Stimulated activated CD4-positive, alpha-beta T cell treated with anti-CD3 and anti-CD28 coated beads, Interleukin-15, amount 100 ng/mL, for 24 hours (primary cell): ENCODE results near the gene KLHL30.

Experiments used
- DNase-seq: peaks from one replicate; pipeline ENCODE4 v3.0.0-alpha.2; 2020

The KLHL30 gene

DNA sequence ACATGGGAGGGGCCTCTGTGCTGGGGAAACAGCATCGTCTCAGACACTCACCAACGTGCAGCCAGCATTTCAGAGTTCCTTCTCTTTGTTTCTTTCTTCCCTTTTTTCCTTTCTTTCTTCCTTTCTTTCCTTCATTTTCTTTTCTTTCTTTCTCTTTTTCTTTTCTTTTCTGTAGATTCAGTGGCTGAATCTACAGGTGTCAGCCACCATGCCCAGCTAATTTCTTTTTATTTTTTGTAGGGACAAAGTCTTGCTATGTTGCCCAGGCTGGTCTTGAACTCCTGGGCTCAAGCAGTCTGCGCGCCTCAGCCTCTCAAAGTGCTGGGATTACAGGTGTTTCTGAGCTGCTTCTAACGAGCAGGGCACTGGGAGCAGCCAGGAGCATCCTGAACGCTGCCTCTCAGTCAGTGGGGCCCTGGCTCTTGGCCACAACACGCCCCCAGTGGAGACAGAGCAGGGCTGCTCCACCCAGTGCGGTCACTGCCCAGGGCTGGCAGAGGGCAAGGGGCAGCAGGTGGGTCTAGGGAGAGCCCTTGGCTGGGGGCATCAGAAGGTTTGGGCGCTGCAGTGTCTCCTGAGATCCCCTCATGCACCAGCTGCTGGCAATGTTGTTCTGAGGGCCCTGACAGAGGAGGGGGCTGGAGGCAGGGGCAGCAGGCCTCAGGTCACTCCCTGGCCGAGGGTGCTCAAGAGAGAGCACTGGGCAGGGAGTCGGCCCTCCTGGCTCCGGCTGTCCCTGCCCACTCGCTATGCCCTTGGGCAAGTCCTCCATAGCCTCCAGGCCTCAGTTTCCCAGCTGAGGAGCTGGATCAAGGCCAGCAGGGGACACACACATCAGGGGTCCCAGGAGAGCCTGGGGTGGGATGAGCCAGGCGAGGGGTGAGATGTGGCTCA, 4.7 kb upstream of the KLHL30 start:
- DNase-seq = no peak

DNA sequence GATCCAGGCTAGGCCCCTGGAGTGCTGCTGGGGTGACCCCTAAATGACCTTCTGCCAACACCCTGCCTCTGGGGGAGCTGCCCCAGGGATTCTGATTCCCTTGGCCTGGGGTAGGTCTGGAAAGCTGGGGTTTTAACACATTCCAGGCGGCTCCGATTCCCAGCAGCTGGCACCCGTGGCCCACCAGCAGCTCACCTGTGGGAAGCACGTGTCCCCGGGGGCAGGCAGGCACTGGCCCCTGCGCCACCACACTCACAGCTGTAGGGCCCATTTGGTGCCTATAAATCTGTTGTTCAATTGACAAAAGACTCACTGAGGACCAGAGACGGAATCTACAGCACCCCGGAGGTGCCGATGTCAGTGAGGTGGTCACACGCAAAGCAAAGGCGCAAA, 4.1 kb upstream of the KLHL30 start:
- DNase-seq = no peak

DNA sequence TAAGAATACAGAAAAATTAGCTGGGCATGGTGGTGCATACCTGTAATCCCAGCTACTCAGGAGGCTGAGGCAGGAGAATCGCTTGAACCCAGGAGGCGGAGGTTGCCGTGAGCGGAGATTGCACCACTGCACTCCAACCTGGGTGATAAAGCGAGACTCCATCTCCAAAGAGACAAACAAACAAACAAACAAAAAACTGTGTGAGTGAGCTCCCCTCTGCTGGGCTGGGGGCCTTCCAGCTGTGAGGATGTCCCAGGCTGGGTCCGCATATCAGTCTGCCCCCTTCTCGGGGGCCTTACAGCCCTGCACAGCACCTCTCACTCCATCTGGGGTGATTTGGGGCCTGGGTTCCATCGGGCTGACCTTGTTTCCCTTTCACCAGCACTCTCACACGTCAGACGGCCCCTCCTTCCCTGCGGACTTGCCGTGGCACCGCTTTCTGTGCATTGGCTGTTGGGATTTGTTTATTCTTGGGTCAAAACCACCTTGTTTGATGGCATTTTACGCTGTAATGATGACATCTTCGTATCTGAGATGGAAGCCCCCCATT, 2.8 kb upstream of the KLHL30 start:
- DNase-seq = no peak

DNA sequence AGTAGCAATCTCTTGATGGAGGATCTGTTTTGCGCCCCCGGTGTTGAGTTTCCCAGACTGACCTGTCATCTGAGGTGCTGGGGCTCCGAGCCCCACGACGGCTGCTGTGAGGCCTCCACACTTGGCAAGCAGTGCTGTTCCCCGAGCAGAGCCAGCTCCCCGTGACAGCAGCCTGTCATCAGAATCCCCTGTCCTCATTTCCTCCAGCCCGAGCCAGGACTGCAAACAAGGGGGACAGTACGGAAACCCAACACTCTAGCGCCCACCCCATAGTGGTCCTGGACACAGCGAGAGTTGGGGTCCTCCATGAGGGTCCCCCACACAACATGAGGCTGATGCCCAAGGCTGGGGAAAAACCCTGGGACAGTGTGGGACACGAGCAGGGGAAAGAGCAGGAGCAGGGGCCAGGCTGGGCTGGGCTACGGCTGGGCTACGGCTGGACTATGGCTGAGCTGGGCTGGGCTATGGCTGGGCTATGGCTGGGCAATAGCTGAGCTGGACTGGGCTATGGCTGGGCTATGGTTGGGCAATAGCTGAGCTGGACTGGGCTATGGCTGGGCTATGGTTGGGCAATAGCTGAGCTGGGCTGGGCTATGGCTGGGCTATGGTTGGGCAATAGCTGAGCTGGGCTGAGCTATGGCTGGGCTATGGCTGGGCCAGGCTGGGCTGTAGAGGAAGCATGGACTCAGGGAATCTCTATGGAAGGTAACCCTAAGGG, 1.5 kb upstream of the KLHL30 start:
- no peak for DNase-seq

DNA sequence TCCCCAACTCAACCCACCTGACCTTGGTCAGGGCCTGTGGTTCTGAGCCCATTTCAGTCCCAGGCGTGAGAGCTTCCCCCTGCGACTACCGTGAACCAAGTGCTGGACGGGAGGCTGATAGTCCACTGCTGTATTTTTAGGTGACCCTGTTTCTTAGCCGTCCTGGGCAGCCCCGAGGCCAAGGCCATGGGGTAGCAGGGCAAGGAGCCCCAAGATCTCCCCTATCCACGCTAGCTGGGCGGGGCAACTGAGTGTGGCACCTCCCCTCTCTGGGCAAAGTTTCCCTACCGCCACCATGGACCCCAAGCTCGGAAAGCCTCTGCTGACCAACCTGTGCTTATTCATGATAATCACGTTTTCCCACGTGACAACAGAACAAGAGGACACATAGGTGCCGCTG, 583 bp upstream of the KLHL30 start:
- no peak for DNase-seq

DNA sequence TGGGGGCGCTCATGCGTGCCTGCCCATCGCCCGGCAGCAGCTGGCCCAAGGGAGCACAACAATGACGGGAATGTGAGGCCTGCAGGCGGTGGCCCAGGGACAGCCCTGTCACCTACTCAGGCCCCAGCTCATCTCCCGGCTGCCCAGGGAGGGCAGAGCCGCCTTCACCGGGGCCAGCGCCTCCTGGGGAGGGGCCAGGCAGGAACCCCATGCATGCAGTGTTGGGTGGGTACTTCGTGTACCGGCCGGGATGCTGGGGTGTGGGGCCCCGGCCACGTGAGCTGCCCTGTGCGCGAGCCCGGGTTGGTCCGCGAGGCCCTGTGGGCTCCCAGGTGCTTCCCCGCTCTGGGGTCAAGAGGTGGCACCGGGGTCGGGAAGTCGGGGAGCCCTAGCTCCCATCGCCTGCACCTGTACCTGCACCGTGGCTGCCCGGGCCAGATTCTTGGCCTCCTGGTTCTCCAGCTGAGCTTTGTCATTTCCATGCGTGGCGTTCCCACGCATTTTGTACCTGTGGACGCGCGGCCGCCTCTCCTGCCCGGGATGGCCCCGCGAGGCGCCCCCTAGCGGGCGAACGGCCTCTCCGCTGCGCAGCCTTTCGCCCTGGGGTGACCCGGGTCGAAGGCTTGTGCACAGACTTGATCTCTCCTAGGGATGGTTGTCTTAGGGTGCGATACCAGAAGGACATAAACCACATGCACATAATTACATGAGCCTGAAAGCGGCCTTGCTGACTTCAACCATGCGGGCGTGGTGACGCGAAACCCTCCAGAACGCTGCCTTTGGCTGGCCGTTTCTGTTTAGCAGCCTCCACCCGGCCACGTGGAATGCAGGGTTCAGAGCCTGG, 950 bp downstream of the KLHL30 start:
- peak; percentile 60 for DNase-seq

DNA sequence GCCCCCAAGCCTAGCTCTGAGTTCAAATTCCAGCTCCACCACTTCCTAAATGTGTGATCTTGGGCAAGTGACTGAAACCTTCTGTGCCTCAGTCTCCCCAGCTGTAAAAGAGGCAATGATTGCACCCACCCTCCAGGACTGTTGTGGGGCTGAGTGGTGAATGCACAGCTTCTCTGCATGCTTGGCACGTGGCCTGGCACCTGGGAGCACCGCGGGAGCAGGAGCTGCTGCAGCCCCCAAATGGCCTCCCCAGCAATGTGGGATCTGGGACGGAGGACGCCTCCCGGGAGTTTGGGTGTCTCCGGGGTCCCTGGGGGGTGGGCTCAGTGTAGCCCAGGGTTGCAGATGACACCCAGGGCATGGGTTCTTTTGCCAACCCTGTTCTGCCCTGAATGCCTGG, 1.6 kb downstream of the KLHL30 start:
- no peak for DNase-seq

DNA sequence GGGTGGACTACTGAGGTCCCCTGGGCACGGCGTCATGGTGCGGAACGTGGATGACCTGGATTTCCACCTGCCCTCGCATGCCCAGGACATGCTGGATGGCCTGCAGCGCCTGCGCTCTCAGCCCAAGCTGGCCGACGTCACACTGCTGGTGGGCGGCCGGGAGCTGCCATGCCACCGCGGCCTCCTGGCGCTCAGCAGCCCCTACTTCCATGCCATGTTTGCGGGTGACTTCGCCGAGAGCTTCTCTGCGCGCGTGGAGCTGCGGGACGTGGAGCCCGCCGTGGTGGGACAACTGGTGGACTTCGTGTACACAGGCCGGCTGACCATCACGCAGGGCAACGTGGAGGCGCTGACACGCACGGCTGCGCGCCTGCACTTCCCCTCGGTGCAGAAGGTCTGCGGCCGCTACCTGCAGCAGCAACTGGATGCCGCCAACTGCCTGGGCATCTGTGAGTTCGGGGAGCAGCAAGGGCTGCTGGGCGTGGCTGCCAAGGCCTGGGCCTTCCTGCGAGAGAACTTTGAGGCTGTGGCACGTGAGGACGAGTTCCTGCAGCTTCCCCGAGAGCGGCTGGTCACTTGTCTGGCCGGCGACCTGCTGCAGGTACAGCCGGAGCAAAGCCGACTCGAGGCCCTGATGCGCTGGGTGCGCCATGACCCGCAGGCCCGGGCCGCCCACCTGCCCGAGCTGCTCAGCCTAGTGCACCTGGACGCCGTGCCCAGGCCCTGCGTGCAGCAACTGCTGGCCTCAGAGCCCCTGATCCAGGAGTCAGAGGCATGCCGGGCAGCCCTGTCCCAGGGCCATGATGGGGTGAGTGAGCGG, 2.5 kb downstream of the KLHL30 start:
- no peak for DNase-seq

DNA sequence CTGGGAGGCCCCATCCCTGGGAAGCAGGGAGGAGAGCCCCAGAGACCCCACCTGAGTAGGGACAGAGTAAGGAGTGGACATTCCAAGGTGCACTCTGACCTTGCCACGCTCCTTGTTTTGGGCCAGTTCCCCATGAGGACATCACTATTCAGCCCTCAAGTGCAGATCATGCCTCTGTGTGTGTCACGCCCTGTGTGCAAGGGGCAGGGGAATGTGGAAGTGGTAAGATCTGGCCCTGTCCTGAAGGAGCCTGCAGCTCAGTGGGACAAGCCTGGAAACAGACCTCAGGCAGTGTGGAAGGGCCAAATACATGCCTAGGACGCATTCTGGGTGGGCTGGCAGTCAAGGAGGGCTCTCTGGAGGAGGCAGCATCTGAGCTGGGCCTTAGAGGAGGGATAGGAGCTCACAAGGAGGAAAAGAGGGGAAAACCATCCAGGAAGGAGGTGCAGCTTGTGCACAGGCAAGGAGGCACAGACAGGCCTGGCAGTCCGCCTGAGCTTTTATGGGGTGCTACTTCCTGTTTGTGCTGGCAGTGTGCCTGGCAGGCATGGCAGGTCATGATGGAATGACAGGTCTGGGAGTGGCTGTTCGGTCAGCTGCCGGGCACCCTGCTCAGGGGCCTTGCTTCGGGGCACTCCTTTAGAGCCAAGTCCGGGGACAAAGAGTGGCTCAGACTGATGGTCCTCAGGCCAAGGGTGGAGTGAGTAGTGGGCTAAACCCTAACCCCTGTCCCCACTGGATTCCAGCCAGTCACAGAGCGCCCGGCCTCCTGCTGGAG, 3.3 kb downstream of the KLHL30 start:
- no peak for DNase-seq

DNA sequence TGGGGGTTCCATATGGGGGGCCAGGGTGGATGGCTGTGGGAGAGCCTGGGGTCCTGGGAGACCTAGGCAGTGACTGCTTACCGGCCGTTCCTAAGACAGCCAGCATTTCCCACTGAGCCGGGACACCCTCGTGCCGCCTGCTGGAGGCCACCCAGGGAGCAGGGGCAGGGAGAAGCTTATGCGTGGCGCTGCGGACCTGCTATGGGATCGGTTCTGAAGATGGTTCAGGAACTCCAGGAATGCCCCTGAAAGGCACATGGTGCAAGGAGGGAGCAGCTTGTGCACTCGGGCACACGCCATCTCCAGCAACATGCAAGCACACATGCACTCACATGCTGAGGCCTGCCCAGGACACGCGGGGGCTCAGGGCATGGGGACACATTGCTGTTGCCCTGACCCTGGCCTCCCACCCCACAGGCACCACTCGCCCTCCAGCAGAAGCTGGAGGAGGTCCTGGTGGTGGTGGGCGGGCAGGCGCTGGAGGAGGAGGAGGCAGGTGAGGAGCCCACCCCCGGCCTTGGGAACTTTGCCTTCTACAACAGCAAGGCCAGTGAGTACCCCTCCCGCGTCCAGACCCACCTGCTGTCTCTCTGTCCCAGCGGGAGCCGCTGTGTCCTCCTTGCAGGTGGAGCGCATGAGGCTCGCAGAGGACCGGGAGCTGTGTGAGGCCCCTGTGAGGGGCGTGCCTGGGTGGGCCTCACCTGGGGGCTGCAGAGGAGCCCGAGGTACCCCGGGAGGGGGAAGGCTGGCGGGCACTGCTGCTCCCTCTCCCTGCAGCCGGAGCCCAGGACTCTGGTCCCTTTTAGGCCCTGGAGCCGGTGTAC, 4.1 kb downstream of the KLHL30 start:
- no peak for DNase-seq

DNA sequence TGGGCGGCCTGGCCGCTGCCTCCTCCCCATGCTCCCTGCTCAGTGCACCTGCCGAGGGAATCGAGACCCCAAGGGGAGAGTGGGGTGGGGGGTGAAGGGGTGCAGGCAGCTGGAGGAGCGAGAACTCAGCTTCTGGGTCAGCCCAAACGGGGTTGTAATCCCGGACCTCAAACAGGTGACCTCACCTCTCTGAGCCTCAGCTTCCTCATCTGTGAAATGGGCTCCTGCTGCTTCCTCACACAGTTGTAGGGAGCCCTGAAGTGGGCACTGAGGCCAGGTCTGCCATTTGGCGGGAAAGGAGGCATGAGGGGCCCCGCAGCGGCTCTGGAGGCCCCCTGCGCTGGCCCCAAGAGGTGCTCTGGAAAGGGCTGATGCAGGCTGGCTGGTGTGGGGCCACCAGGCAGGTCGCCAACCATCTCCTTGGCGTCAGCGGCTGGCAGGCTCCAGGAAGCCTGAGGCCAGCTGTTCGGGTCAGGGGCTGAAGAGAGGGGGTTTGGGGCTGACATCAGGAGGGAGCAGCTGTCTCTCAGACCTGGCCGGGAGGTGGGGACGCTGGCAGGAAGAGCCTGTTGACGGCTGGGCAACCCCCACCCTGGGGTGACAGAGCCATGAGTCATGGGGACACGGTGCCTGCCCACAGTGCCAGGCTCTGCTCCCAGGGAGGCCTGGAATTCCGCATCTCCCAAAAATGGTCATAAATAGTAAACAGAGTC, 4.9 kb downstream of the KLHL30 start:
- peak; percentile 25 for DNase-seq

DNA sequence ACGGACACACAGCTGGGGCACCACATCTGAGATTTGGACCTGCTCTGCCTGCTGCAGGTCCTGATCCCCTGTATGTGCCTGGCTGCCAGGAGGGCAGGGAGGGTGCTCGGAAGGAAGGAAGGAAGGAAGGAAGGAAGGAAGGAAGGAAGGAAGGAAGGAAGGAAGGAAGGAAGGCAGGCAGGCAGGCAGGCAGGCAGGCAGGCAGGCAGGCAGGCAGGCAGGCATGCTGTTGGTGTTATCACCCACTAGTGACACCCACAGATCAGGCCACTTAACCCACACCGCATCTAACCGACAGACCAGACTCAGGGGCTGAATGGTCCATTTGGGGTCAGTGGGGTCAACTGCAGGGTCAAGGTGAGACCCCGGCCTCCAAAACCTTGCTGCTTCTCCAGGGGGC, 5.8 kb downstream of the KLHL30 start:
- DNase-seq = no peak

DNA sequence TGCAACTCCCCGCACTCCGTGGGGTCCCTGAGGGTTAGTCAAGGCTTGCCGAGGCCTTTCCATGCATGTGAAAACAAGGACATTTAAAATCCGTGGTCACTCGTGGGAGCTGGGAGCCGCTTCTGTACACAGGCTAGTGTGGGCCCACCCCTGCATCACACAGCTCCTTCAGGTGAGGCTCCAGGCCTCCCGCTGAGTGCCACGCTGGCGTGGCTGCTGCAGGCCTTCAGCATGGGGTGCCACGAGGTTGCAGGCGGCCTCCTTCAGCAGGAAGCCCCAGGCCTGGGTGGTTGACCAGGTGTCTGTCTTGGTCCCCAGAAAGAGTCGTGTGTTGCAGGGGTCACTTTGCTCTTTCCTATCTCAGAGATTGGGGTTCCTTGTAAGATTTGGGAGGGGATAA, 6.6 kb downstream of the KLHL30 start:
- DNase-seq = no peak

DNA sequence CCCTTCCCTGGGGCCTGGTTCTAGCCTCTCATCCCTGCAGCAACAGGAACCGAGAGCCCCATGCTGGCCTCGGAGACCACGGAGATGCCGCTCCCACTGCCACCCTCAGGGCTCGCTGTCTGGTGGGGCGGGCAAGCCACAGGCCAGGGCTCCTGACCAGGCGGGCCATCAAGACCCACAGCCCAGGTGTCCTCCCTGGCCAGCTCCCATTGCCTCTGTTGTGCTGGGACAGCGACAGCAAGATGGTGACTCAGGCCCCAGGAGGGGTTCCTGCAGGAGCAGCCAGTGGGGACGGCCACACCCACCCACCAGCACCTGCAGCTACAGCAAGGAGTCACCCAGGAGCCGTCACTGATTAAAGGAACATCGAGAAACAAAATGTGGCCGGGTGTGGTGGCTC, 7.4 kb downstream of the KLHL30 start:
- no peak for DNase-seq

DNA sequence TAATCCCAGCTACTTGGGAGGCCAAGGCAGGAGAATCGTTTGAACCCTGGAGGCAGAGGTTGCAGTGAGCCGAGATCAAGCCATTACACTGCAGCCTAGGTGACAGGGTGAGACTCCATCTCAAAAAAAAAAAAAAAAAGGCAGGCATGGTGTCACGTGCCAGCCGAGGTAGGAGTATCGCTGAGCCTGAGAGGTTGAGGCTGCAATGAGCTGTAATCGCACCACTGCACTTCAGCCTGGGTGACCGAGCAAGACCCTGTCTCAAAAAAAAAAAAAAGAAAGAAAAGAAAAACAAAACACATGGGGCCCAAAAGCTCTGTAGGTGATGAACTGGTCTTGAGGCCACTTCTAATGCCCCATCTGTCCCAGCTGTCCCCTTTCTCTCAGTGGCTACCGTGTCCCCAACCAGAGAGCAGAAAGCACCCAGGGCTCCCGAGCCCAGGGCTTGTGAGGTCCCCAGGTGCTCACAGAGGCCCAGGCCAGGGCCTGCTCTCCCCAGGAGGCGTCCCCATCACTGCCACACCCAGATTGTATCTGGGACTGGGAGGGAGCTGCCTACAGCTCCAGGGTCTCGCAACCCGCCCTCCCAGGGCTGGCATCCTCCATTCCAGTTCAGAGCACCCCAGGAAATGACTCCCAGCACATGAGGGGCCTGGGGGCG, 8.5 kb downstream of the KLHL30 start:
- DNase-seq = no peak

DNA sequence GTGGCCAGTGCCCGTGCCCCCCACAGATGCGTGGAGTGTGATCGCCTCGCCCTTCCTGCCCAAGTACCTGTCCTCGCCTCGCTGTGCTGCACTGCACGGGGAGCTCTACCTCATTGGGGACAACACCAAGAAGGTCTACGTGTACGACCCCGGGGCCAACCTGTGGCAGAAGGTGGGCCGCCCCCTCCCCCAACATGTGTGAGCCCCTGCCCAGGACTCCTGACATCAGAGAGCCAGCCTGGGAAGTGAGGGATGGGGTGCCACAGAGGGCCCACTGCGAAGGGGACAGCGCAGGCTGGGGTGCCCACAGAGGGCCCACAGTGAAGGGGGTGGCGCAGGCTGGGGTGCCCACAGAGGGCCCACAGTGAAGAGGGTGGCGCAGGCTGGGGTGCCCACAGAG, 10.5 kb downstream of the KLHL30 start:
- DNase-seq = no peak

DNA sequence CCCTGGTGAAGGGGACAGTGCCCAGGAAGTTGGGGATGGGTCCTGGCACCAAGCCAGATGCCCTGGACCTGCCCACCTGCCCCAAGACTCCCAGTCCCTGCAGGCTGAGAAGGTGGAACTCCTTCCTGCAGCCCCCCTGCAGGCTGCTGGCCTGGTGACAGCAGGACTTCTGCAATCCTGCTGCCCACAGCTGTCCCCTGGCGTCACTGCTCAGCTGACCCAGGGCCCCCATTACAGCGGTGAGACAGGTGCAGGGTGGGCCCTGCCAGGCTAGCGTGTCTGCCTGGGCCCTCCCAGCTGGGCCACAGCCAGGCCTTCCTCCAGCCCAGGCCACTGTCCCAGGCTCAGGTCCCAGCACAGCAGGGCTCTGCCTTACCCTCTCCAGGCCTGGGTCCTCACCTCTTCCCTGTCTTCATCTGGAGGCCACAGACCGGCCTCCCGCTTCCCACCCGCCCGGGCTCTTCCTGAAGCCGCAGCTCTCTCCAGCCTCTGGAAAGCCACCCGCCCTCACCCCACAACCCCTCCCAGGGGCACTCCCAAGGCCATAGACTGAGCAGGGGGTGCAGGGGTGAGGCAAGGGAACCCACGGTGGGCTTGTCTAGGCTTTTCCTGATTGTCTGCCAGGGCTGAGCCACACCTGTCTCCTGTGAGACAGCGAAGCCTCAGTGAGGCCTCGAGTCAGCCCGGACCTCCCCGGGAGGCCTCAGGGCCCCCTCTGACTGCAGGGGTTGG, 11.5 kb downstream of the KLHL30 start:
- no peak for DNase-seq

DNA sequence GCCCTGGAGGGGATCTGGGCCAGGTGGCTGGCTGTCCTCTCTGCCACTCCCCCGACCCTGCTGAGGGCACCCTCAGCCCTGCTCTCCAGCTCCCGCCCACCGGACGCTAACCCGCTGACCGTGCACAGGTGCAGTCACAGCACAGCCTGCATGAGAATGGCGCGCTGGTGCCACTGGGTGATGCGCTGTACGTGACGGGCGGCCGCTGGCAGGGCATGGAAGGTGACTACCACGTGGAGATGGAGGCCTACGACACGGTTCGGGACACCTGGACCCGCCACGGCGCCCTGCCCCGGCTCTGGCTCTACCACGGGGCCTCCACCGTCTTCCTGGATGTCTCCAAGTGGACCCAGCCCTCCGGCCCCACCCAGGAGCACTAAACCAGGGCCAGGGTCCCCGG, 12.2 kb downstream of the KLHL30 start:
- DNase-seq = no peak

DNA sequence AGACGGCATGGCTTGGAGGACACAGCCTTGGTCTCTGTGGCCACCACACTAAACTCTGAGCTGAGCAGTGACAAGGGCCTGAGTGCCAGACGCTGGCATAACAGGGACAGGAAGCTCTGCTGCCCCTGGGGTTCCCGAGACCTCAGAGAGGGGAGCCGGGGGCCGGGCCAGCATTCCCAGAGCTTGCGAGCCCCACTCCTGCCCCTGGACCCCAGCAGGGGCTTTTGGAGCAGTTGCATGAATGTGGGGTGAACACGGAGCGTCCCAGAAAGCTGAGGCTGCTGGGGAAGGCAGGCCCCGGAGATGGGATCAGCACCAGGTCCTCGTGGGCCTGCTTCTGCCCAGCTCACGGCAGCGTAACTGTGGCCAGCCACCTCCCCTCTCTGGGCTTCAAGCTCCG, 12.7 kb downstream of the KLHL30 start:
- no peak for DNase-seq
